NCI-H2196 treated with DMSO at 0.1 percent for 48 hours (cell line): ENCODE measurements around the gene GPHN.
"Not testable (repeated sequence)": the region's sequence is repeated elsewhere in the genome, so short reads cannot be mapped to it uniquely, and the experiment has no call there.

Experiments
- DNase-seq: peaks from one replicate; lab custom pipeline; 2025; ENCODE audit not compliant: unreplicated experiment; lab: John Stamatoyannopoulos, UW

The GPHN gene

GRCh38 chr14:66651536-66652220 lies 143.7 kb downstream of the GPHN start:
- no peak for DNase-seq

- no peak for DNase-seq
These were observed 144.7 kb downstream of the GPHN start for GRCh38 chr14:66652525-66653106.

- no peak for DNase-seq
These were observed 149.8 kb downstream of the GPHN start for GRCh38 chr14:66657780-66658179.

- DNase-seq: no peak
These were observed 154.4 kb downstream of the GPHN start for GRCh38 chr14:66662374-66662773.

- DNase-seq: no peak
These were observed 169.8 kb downstream of the GPHN start for GRCh38 chr14:66677780-66678179.

GRCh38 chr14:66680216-66680615 lies 172.3 kb downstream of the GPHN start:
- no peak for DNase-seq

GRCh38 chr14:66696326-66696725 lies 188.4 kb downstream of the GPHN start:
- no peak for DNase-seq

GRCh38 chr14:66698503-66698902 lies 190.6 kb downstream of the GPHN start:
- DNase-seq: no peak

- no peak for DNase-seq
These were observed 193.9 kb downstream of the GPHN start for GRCh38 chr14:66701813-66702212.

GRCh38 chr14:66708267-66708666 lies 200.3 kb downstream of the GPHN start:
- DNase-seq: no peak

GRCh38 chr14:66709291-66709690 lies 201.3 kb downstream of the GPHN start:
- DNase-seq: no peak

GRCh38 chr14:66714291-66714690 lies 206.3 kb downstream of the GPHN start:
- DNase-seq: not testable (repeated sequence)

- DNase-seq: not testable (repeated sequence)
These were observed 207.4 kb downstream of the GPHN start for GRCh38 chr14:66715313-66715712.

- no peak for DNase-seq
These were observed 208.3 kb downstream of the GPHN start for GRCh38 chr14:66716227-66716626.

- DNase-seq: no peak
These were observed 209.7 kb downstream of the GPHN start for GRCh38 chr14:66717561-66718140.

- no peak for DNase-seq
These were observed 217.0 kb downstream of the GPHN start for GRCh38 chr14:66724996-66725395.

GRCh38 chr14:66731298-66731697 lies 223.4 kb downstream of the GPHN start:
- DNase-seq: not testable (repeated sequence)

- DNase-seq: no peak
These were observed 227.9 kb downstream of the GPHN start for GRCh38 chr14:66735853-66736252.

GRCh38 chr14:66739826-66740225 lies 231.9 kb downstream of the GPHN start:
- no peak for DNase-seq

GRCh38 chr14:66745078-66745477 lies 237.1 kb downstream of the GPHN start:
- DNase-seq: no peak

GRCh38 chr14:66746316-66747006 lies 238.5 kb downstream of the GPHN start:
- DNase-seq: no peak

- no peak for DNase-seq
These were observed 244.2 kb downstream of the GPHN start for GRCh38 chr14:66752109-66752508.
